Measurements from ENCODE around the gene SRPRB.

The SRPRB gene

DNA sequence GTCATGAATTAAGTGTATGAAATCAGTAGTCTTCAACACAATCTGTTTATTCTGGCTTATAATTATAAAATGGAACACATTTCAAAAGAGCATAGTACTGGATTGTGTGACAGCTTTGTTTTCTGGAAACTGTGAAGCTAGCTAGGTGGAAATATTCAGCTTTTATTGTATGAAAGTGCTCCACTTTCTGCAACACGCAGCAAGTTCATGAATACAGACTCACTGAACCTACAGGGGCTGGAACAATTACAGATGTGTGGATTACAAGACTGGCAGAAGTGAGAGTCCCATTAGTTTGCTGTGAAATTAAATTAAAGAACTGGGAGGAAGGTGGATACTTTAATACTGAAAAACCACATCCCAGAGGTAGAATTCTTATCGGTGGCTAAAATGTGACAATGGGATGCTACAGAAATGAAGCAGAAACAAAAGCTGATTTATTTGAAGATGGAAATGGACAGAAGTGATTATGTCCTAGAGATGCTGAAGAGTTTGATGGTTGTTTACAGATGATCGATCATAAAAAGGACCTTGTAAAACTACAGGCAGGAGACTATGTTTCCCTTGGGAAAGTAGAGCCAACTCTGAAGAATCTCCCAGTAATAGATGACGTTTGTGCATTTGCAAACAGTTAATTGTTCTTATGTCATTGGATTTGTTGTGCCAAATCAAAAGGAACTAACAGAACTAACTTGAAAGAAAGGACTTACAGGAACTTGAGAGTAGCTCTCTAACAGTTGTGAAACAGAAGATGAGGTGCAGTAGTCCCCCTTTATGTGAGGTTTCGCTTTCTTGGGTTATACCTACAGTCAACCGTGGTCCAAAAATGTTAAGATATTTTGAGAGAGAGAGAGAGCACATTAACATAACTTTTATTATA, 43.8 kb upstream of the SRPRB start:
- Histone ChIP-seq H3K4me3 (ENCODE audit: low read depth, low read length) (no peak overlapping the region), H3K4me1 (ENCODE audit: control insufficient read depth in 1 of 2, insufficient read depth in 2 of 2, low read length in 2 of 2) (no peaks in the 10 kb centered on the region), H3K27ac (ENCODE audit: low read depth, low read length) (no peak overlapping the region), H3K4ac (ENCODE audit: low read depth, low read length) (no peak overlapping the region), H3K79me1 (ENCODE audit: low read length) (no peaks in the 10 kb centered on the region), H3K4me2 (ENCODE audit: low read length) (no peak overlapping the region), H4K12ac (ENCODE audit: low read depth, low read length) (no peak overlapping the region), H3K18ac (ENCODE audit: low read length) (no peak overlapping the region), H2BK12ac (ENCODE audit: low read length) (no peak overlapping the region), H2BK5ac (ENCODE audit: low read depth, low read length, poor library complexity) (no peak overlapping the region), H4K91ac (ENCODE audit: low read depth, low read length) (no peak overlapping the region), H2BK120ac (ENCODE audit: insufficient read depth, low read length, poor library complexity) (no peak overlapping the region), H3K27me3 (ENCODE audit: insufficient read depth, low read length) (no peaks in the 10 kb centered on the region), H4K8ac (ENCODE audit: low read depth, low read length) (no peak overlapping the region), H2AK5ac (ENCODE audit: low read length) (no peak overlapping the region), H3K9me3 (ENCODE audit: insufficient read depth, low read depth, low read length) (no peaks in the 10 kb centered on the region), H3K14ac (ENCODE audit: low read length) (no peak overlapping the region), H3K79me2 (ENCODE audit: control insufficient read depth, insufficient read depth, low read length, poor library complexity) (no peaks in the 10 kb centered on the region), H3K23ac (ENCODE audit: low read length) (no peak overlapping the region), H3K9ac (ENCODE audit: low read length) (no peak overlapping the region), H2AFZ (ENCODE audit: insufficient read depth, low read length, poor library complexity) (no peak overlapping the region), H3K36me3 (ENCODE audit: control insufficient read depth in 1 of 2, insufficient read depth in 2 of 2, low read length in 2 of 2) (no peaks in the 10 kb centered on the region)
- WGBS (ENCODE audit: extremely low coverage, insufficient coverage, insufficient read length): no CpG with 5 or more reads among the region's 6 CpGs
- no peak for DNase-seq

DNA sequence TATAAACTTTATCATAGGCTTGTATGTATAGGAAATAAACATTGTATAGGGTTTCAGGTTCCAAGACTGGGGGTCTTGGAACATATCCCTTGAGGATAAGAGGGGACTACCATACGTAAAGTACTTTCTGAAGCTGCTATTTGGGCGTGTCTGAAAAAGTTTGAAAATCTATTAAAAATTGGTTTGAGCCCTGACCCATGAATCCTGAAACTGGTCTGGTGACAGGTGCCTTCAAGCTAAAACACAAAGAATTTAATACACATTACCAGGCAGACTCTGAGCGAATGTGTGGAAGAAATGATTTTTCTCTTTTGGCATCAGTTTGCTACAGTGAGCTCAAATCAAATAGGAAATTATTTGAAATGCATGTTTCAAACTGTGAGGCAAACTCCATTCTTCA, 43.1 kb upstream of the SRPRB start:
- no peak overlapping the region for H3K4me2 ChIP-seq (ENCODE audit: low read length)
- no peaks in the 10 kb centered on the region for H3K79me1 ChIP-seq (ENCODE audit: low read length)
- H3K4ac ChIP-seq (ENCODE audit: low read depth, low read length): no peak overlapping the region
- no peak overlapping the region for H3K27ac ChIP-seq (ENCODE audit: low read depth, low read length)
- H3K14ac ChIP-seq (ENCODE audit: low read length): no peak overlapping the region
- H3K9ac ChIP-seq (ENCODE audit: low read length): no peak overlapping the region
- H3K9me3 ChIP-seq (ENCODE audit: insufficient read depth, low read depth, low read length): no peaks in the 10 kb centered on the region
- H3K79me2 ChIP-seq (ENCODE audit: control insufficient read depth, insufficient read depth, low read length, poor library complexity): no peaks in the 10 kb centered on the region
- H2BK12ac ChIP-seq (ENCODE audit: low read length): no peak overlapping the region
- no peak overlapping the region for H4K91ac ChIP-seq (ENCODE audit: low read depth, low read length)
- no peak overlapping the region for H4K8ac ChIP-seq (ENCODE audit: low read depth, low read length)
- no peak overlapping the region for H2AK5ac ChIP-seq (ENCODE audit: low read length)
- H3K18ac ChIP-seq (ENCODE audit: low read length): no peak overlapping the region
- no peaks in the 10 kb centered on the region for H3K4me1 ChIP-seq (ENCODE audit: control insufficient read depth in 1 of 2, insufficient read depth in 2 of 2, low read length in 2 of 2)
- H2BK5ac ChIP-seq (ENCODE audit: low read depth, low read length, poor library complexity): no peak overlapping the region
- H4K12ac ChIP-seq (ENCODE audit: low read depth, low read length): no peak overlapping the region
- H3K36me3 ChIP-seq (ENCODE audit: control insufficient read depth in 1 of 2, insufficient read depth in 2 of 2, low read length in 2 of 2): no peaks in the 10 kb centered on the region
- H3K27me3 ChIP-seq (ENCODE audit: insufficient read depth, low read length): no peaks in the 10 kb centered on the region
- no peak overlapping the region for H3K23ac ChIP-seq (ENCODE audit: low read length)
- no CpG with 5 or more reads among the region's 3 CpGs for WGBS (ENCODE audit: extremely low coverage, insufficient coverage, insufficient read length)
- no peak overlapping the region for H2BK120ac ChIP-seq (ENCODE audit: insufficient read depth, low read length, poor library complexity)
- no peak overlapping the region for H3K4me3 ChIP-seq (ENCODE audit: low read depth, low read length)
- DNase-seq: no peak
- H2AFZ ChIP-seq (ENCODE audit: insufficient read depth, low read length, poor library complexity): no peak overlapping the region

DNA sequence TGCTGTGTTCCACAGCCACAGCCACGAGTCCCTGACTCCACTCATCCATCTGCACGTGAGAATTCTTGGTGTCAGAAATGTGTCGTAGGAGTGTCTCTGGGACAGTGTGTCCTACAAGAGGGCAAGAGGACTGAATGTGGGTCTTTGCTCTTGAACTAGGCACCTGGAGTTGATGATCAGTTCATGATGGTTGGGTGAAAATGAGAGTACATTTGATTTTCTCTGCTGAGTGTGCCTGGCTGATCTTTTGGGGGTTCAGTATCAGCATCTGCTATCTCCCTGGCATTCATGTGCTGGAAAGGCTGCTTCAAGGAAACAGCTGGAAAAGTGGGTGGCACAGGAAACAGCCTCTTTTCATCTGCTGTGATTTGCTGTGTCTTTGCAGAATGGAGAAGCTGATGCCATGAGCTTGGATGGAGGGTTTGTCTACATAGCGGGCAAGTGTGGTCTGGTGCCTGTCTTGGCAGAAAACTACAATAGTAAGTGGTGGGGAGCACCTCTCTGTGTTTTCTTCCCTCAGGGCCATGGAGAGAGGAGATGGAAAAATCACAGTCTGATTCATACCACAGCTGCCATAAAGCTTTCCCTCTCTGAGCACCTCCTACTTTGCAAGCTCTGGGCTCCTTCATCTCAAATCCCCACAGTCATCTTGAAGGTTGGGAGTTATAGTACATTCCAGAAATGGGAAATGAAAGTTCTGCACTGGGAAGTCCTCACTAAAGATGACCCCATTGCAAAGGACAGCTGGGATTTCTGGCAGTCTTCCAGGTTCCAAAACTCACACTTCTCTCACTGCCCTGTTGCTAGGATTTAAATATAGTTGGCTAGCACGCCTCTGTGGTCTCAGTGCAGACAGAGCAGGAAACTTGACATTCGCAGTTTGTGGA, 41.6 kb upstream of the SRPRB start:
- H3K9me3 ChIP-seq (ENCODE audit: insufficient read depth, low read depth, low read length): no peaks in the 10 kb centered on the region
- WGBS (ENCODE audit: extremely low coverage, insufficient coverage, insufficient read length): no CpG with 5 or more reads among the region's 6 CpGs
- H3K79me2 ChIP-seq (ENCODE audit: control insufficient read depth, insufficient read depth, low read length, poor library complexity): no peaks in the 10 kb centered on the region
- H3K9ac ChIP-seq (ENCODE audit: low read length): no peak overlapping the region
- H3K27ac ChIP-seq (ENCODE audit: low read depth, low read length): no peak overlapping the region
- H3K27me3 ChIP-seq (ENCODE audit: insufficient read depth, low read length): no peaks in the 10 kb centered on the region
- H4K8ac ChIP-seq (ENCODE audit: low read depth, low read length): no peak overlapping the region
- H3K79me1 ChIP-seq (ENCODE audit: low read length): no peaks in the 10 kb centered on the region
- no peak overlapping the region for H3K4me2 ChIP-seq (ENCODE audit: low read length)
- no peak overlapping the region for H2BK5ac ChIP-seq (ENCODE audit: low read depth, low read length, poor library complexity)
- H3K4me3 ChIP-seq (ENCODE audit: low read depth, low read length): no peak overlapping the region
- H3K23ac ChIP-seq (ENCODE audit: low read length): no peak overlapping the region
- no peaks in the 10 kb centered on the region for H3K4me1 ChIP-seq (ENCODE audit: control insufficient read depth in 1 of 2, insufficient read depth in 2 of 2, low read length in 2 of 2)
- H2AK5ac ChIP-seq (ENCODE audit: low read length): no peak overlapping the region
- no peak overlapping the region for H3K18ac ChIP-seq (ENCODE audit: low read length)
- no peak overlapping the region for H3K4ac ChIP-seq (ENCODE audit: low read depth, low read length)
- H4K12ac ChIP-seq (ENCODE audit: low read depth, low read length): no peak overlapping the region
- H2BK12ac ChIP-seq (ENCODE audit: low read length): no peak overlapping the region
- no peak overlapping the region for H3K14ac ChIP-seq (ENCODE audit: low read length)
- DNase-seq: no peak
- H3K36me3 ChIP-seq (ENCODE audit: control insufficient read depth in 1 of 2, insufficient read depth in 2 of 2, low read length in 2 of 2): no peaks in the 10 kb centered on the region
- H2AFZ ChIP-seq (ENCODE audit: insufficient read depth, low read length, poor library complexity): no peak overlapping the region
- no peak overlapping the region for H4K91ac ChIP-seq (ENCODE audit: low read depth, low read length)
- H2BK120ac ChIP-seq (ENCODE audit: insufficient read depth, low read length, poor library complexity): no peak overlapping the region

GRCh38 chr3:133765256-133765655, 40.4 kb upstream of the SRPRB start:
- Histone ChIP-seq H4K8ac (ENCODE audit: low read depth, low read length) (no peak overlapping the region), H3K9me3 (ENCODE audit: insufficient read depth, low read depth, low read length) (no peaks in the 10 kb centered on the region), H4K12ac (ENCODE audit: low read depth, low read length) (no peak overlapping the region), H2BK12ac (ENCODE audit: low read length) (no peak overlapping the region), H3K18ac (ENCODE audit: low read length) (no peak overlapping the region), H2BK5ac (ENCODE audit: low read depth, low read length, poor library complexity) (no peak overlapping the region), H3K27me3 (ENCODE audit: insufficient read depth, low read length) (no peaks in the 10 kb centered on the region), H3K4ac (ENCODE audit: low read depth, low read length) (no peak overlapping the region), H3K4me2 (ENCODE audit: low read length) (no peak overlapping the region), H2AFZ (ENCODE audit: insufficient read depth, low read length, poor library complexity) (no peak overlapping the region), H3K23ac (ENCODE audit: low read length) (no peak overlapping the region), H4K91ac (ENCODE audit: low read depth, low read length) (no peak overlapping the region), H3K27ac (ENCODE audit: low read depth, low read length) (no peak overlapping the region), H3K79me2 (ENCODE audit: control insufficient read depth, insufficient read depth, low read length, poor library complexity) (no peaks in the 10 kb centered on the region), H3K14ac (ENCODE audit: low read length) (no peak overlapping the region), H3K4me1 (ENCODE audit: control insufficient read depth in 1 of 2, insufficient read depth in 2 of 2, low read length in 2 of 2) (no peaks in the 10 kb centered on the region), H3K79me1 (ENCODE audit: low read length) (no peaks in the 10 kb centered on the region), H2BK120ac (ENCODE audit: insufficient read depth, low read length, poor library complexity) (no peak overlapping the region), H2AK5ac (ENCODE audit: low read length) (no peak overlapping the region), H3K36me3 (ENCODE audit: control insufficient read depth in 1 of 2, insufficient read depth in 2 of 2, low read length in 2 of 2) (no peaks in the 10 kb centered on the region), H3K9ac (ENCODE audit: low read length) (no peak overlapping the region), H3K4me3 (ENCODE audit: low read depth, low read length) (no peak overlapping the region)
- DNase-seq: no peak
